Cerebellar cortex (tissue), 1 donor: ENCODE results near the gene FZD1.

ENCODE experiments used
- DNase-seq: peaks from one replicate; pipeline ENCODE4 v3.0.0-alpha.2; 2015; ENCODE audit warnings: low spot score

FZD1 gene

GRCh38 chr7:91264046-91264923, at the start of gene FZD1:
Gene FZD1, plus strand, starts transcription at chr7:91264433. Its CDS starts 448 bp downstream, at chr7:91264881.
- DNase-seq: peak; percentile 95

- DNase-seq: no peak
Observed at GRCh38 chr7:91226411-91226810, 37.8 kb upstream of the FZD1 start.

- no peak for DNase-seq
Observed at GRCh38 chr7:91228327-91228726, 35.9 kb upstream of the FZD1 start.

- no peak for DNase-seq
Observed at GRCh38 chr7:91228927-91229558, 35.2 kb upstream of the FZD1 start.

- DNase-seq: no peak
Observed at GRCh38 chr7:91230100-91230499, 34.1 kb upstream of the FZD1 start.

DNA sequence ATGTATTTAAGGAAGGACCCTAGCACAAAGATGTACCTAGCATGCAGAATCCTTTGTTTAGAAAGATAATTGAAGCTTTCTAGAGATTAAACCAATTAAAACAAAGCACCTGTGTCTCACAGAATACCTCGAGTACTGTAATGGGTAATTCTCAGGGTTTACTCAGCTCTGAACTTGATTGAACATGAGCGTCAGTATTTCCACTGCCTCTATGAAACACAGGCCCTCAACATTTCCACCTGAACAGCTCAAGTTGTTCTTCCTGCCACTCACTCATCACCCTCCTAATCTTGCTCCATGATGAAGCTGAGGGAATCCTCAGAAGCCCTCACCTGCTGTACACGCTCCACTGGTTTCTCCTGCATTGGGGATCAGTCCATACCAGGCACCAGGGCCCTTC, 33.7 kb upstream of the FZD1 start:
- no peak for DNase-seq

DNA sequence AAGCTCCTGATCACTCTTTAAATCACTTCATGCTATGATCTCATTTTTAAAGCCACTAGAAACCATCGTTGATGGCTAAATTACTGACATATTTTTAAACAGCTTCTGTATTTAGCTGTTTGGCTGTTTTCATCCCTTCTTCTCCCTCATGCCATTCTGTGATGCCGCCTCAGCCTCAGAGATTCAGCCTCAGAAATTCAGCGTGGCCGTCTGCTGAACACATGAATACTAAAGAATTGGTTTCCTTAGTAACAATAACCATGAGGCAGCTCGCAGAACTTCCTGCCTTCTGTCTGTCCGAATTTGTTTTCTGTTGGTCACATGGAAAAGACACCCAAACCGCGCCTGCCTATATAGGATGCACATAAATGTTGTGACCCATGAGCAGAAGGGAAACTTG, 31.0 kb upstream of the FZD1 start:
- no peak for DNase-seq

- no peak for DNase-seq
Observed at GRCh38 chr7:91235211-91235832, 28.9 kb upstream of the FZD1 start.

DNA sequence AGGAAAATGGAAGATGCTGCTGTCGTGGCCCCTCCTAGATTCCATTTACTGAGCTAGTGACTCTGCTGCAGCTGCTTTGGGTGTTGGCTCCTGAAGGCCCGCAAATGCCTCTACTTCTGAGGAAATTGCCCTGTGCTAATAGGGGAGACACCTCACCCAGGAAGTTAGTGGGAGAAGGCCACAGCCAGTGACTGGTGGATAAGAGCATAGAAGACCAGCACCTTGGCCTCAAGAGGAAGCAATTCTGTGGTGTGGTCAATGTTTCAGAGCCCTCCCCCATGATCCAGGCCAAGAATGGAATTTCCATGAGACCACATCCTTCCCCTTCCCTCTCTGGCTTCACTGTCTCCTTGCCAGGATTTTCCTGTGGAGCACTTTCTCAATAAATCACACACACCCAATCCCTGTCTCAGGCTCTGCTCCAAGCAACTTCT, 25.0 kb upstream of the FZD1 start:
- DNase-seq: no peak

GRCh38 chr7:91239772-91240171, 24.5 kb upstream of the FZD1 start:
- DNase-seq: no peak

DNA sequence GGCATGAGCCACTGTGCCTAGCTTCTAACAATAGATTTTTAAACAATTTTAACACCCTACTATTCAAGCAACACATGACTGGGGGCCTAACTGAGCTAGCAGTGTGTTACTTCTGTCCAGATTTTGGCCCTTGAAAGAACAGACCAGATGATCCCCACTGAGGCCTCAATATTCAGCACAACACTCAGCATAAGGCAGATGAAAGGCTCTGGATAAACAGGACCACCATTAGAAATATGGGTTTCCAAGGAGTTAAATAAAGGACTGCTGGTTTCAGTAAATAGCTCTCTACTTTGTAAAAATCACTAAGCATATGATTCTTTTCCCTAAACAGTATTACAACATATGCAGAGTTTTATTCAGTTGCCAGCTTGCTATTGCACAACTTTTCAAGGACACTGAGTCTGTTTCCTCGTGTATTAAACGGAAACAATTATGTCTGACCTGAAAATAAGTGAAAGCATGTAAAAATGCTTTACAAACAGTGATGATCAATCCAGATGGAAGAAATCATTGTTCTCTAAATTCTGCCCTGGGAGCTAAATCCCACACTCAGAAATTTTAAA, 23.8 kb upstream of the FZD1 start:
- DNase-seq: no peak

DNA sequence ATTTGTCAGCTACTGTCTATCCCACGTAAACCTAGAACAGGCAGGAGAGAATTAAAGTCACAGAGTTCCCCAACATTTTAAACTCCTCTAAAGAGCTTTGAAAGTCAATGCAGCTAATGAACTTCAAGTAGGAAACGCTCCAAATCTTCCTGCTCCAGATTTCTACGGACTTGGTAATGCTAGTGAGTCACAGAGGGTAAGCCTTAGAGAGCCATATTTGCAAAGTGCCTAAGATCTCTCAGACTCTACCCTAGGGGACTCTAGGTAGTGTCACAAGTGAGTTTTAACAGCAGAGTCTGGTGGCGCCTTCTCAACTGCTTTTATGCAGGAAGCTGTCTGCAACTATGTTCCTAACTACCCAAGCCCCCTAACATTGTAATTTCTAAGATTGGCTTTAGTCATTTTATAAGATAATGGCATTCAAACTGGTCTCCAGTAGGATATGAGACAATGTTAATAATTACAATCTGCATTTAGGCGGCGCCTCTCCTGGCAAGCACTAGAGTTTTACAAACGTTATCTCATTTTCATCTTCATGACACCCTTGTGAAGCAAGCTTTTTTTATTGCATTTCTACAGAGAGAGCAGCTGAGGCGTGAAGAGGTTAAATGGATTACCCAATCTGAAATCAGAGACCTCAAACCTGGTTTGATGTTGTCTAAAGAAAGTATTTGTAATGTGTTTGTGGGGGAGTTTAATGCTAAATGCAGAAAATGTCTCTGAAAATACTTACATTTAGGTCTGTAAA, 22.0 kb upstream of the FZD1 start:
- DNase-seq: no peak

GRCh38 chr7:91243591-91244301, 20.5 kb upstream of the FZD1 start:
- no peak for DNase-seq

DNA sequence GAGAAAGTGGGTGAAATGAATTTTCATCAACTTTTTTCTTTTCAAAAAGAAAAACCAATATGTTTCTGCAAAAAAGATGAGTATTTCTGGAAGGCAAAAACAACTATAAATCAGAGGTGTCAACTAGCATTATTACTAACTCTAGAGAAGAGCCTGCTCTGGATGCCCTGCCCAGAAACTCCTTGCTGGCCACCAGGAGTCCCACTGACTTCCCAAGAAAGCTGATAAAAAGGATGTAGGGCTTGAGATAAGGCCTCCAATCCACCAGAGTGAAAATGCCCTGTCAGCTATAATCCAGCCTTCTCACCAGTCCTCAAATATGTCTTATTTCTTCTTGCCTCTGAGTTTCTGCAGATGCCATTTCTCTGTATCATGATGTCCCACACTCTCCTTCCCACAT, 16.7 kb upstream of the FZD1 start:
- no peak for DNase-seq

DNA sequence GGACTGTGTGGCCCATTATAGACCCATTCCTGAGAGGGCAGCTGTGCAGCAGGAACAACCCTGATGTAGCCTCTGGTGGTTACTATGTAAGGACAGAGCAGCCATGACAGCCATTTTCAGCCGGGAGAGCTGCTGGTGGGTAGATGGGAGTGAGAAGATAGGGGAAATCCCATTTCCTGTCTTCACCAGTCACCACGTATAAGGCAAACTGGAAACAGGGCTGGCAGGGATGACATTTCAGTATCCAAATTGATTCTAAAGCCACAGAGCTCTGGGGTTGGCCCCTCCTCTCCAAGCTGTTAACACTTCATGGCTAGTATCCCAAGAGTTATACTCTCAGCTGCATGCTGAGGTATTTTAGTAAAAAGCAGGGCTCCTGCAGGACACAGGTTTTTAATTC, 15.2 kb upstream of the FZD1 start:
- no peak for DNase-seq

GRCh38 chr7:91249506-91250233, 14.6 kb upstream of the FZD1 start:
- DNase-seq: no peak

DNA sequence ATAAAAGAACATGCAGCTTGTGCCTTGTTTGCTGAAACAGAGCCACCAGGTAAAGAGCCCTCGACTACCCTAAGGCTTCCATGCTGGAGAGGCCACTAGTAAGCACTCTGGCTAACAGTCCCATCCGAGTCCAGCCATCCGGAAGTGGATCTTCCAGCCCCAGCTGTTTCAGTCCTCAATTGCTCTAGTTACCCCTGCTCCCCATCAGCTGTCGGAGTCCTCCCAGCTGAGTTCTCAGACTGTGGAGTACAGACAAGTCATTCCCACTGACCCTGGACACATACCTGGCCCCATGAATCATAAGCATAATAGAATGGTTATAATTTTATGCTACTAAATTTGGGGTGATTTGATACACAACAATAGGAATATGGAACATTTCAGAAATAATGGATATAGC, 13.5 kb upstream of the FZD1 start:
- no peak for DNase-seq

GRCh38 chr7:91251877-91252276, 12.4 kb upstream of the FZD1 start:
- no peak for DNase-seq

DNA sequence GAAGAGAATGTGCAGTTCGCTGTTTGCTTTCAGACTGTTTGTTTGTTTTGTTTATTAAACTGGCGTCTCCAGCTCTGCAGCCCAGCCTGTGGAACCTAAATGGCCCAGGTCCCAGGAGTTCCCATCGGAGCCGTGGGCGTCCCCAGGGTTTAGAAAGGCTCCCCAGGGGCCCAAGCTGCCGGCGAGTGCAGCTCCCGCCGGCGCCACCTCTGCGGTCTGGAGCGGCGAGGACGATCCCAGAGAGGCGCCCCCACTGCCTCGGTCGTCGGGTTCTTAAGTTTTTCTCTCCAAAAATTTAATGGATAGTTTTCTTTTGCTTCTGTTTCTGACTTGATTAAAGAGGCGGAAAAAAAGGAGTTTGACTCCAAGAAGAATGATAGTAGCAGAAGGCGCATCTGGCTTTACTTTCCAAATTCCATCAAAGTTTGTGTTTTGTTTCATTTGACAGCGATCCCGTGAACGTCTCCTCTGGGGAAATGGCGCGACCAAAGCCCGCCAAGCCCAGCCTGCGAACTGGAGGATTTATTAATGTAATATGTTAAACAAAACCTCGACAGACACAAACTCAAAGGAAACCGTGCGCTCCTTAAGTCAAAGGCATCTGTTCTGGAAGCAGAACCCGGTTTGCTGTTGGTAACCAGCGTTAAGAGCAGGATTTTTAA, 718 bp upstream of the FZD1 start:
- DNase-seq: peak; percentile 14
